Kidney capillary endothelial cell (primary cell): Measurements from ENCODE around the gene ZNF705A.
"Not testable (repeated sequence)": the region's sequence is repeated elsewhere in the genome, so short reads cannot be mapped to it uniquely, and the experiment has no call there.

Experiments used
- DNase-seq: peaks from one replicate; pipeline ENCODE4 v3.0.0-alpha.2; 2018; ENCODE audit warnings: low spot score

Gene ZNF705A

GRCh38 chr12:8184206-8184605 is 27.4 kb downstream of the ZNF705A start:
- DNase-seq: not testable (repeated sequence)

- not testable (repeated sequence) for DNase-seq
Measured at GRCh38 chr12:8188088-8188487, 31.3 kb downstream of the ZNF705A start.

GRCh38 chr12:8197685-8198308 is 41.0 kb downstream of the ZNF705A start:
- not testable (repeated sequence) for DNase-seq

- not testable (repeated sequence) for DNase-seq
Measured at GRCh38 chr12:8218711-8219382, 62.0 kb downstream of the ZNF705A start.

GRCh38 chr12:8221375-8221774 is 64.6 kb downstream of the ZNF705A start:
- DNase-seq: not testable (repeated sequence)

GRCh38 chr12:8221844-8222243 is 65.0 kb downstream of the ZNF705A start:
- DNase-seq: not testable (repeated sequence)

- not testable (repeated sequence) for DNase-seq
Measured at GRCh38 chr12:8222303-8222702, 65.5 kb downstream of the ZNF705A start.

- DNase-seq: not testable (repeated sequence)
Measured at GRCh38 chr12:8223646-8224045, 66.8 kb downstream of the ZNF705A start.

GRCh38 chr12:8224782-8225181 is 68.0 kb downstream of the ZNF705A start:
- not testable (repeated sequence) for DNase-seq

GRCh38 chr12:8226355-8226754 is 69.5 kb downstream of the ZNF705A start:
- DNase-seq: no peak

- DNase-seq: not testable (repeated sequence)
Measured at GRCh38 chr12:8226992-8227731, 70.3 kb downstream of the ZNF705A start, which contains the start of gene FAM90A1. TSS of gene FAM90A1 (minus strand) at chr12:8227618. CDS start at chr12:8224832, 2,786 bp downstream.

- DNase-seq: not testable (repeated sequence)
Measured at GRCh38 chr12:8227732-8228077, 70.9 kb downstream of the ZNF705A start.

GRCh38 chr12:8228607-8229006 is 71.8 kb downstream of the ZNF705A start:
- not testable (repeated sequence) for DNase-seq

GRCh38 chr12:8229486-8229885 is 72.7 kb downstream of the ZNF705A start:
- not testable (repeated sequence) for DNase-seq
